GM19025 (cell line): ENCODE results near the gene LCNL1.

Experiments used
- ATAC-seq: cut with Tn5 transposase; IDR thresholded peaks from one replicate; pipeline ENCODE4 v1.9.1; 2021; ENCODE audit warnings: mild to moderate bottlenecking, low read depth, moderate library complexity; ENCODE audit not compliant: unreplicated experiment

The LCNL1 gene

GRCh38 chr9:137007816-137008270 is 25.1 kb downstream of the LCNL1 start:
- ATAC-seq: no peak

GRCh38 chr9:137008312-137008711 is 25.5 kb downstream of the LCNL1 start:
- no peak for ATAC-seq

- no peak for ATAC-seq
These were observed 26.4 kb downstream of the LCNL1 start for GRCh38 chr9:137009217-137009616.

- no peak for ATAC-seq
These were observed 27.3 kb downstream of the LCNL1 start for GRCh38 chr9:137009938-137010732.

- no peak for ATAC-seq
These were observed 28.4 kb downstream of the LCNL1 start for GRCh38 chr9:137011156-137011555.

- no peak for ATAC-seq
These were observed 29.3 kb downstream of the LCNL1 start for GRCh38 chr9:137011907-137012675.

- no peak for ATAC-seq
These were observed 30.1 kb downstream of the LCNL1 start for GRCh38 chr9:137012694-137013570.

- no peak for ATAC-seq
These were observed 30.8 kb downstream of the LCNL1 start for GRCh38 chr9:137013571-137013940.

GRCh38 chr9:137014166-137014565 is 31.4 kb downstream of the LCNL1 start:
- no peak for ATAC-seq

- ATAC-seq: no peak
These were observed 32.2 kb downstream of the LCNL1 start for GRCh38 chr9:137014776-137015539.

- ATAC-seq: no peak
These were observed 32.7 kb downstream of the LCNL1 start for GRCh38 chr9:137015540-137015930.

GRCh38 chr9:137015976-137016375 is 33.2 kb downstream of the LCNL1 start:
- ATAC-seq: no peak

GRCh38 chr9:137016436-137016835 is 33.6 kb downstream of the LCNL1 start:
- no peak for ATAC-seq

- no peak for ATAC-seq
These were observed 34.3 kb downstream of the LCNL1 start for GRCh38 chr9:137017071-137017470.

GRCh38 chr9:137017791-137018497 is 35.2 kb downstream of the LCNL1 start:
- no peak for ATAC-seq

- ATAC-seq: no peak
These were observed 36.2 kb downstream of the LCNL1 start for GRCh38 chr9:137018761-137019559.

GRCh38 chr9:137019891-137020683 is 37.3 kb downstream of the LCNL1 start:
- no peak for ATAC-seq
